PC-3 (cell line): ENCODE data around the gene ZMIZ1. TPM values are rescaled to one million over a fixed set of nuclear protein-coding genes. Genes with fewer than 3 reads are reported as not detected.
A peak's percentile ranks its signal among the peaks of the same experiment; 100 is the strongest.

ENCODE experiments used
- ATAC-seq: fragments of 200-7000 bp; cut with Tn5 transposase; 2 replicates; pipeline ENCODE4 v1.9.1; 2020; ENCODE audit warnings: mild to moderate bottlenecking, moderate library complexity
- BruUV-seq: library from RNA; stranded (reverse); fragments of 400-500 nt; replicated peaks from 2 replicates; lab custom pipeline; 2021; lab: Mats Ljungman, UMichigan
- CTCF ChIA-PET: fragments of 300-600 bp; sonication (Branson Sonifier 250); formaldehyde crosslinking; loops from one replicate; lab custom pipeline; 2022; ENCODE audit warnings: antibody characterized with exemption; lab: Charles Lee
- POLR2A ChIA-PET: fragments of 300-600 bp; sonication (Branson Sonifier 250); formaldehyde crosslinking; loops from one replicate; lab custom pipeline; 2022; ENCODE audit warnings: antibody characterized with exemption; ENCODE audit not compliant: unreplicated experiment; lab: Charles Lee
- DNase-seq: peaks from one replicate; pipeline ENCODE4 v3.0.0-alpha.2; 2015
- H2AFZ ChIP-seq: fragments of 300-600 bp; sonication (generic); 2 replicates; pipeline ENCODE4 v1.6.0; 2016; ENCODE audit warnings: antibody characterized with exemption, low read length
- H3F3A ChIP-seq: fragments of 300-600 bp; sonication (generic); one replicate; pipeline ENCODE4 v1.6.0; 2017; ENCODE audit warnings: antibody characterized with exemption, low read length, control low read depth, mild to moderate bottlenecking; ENCODE audit not compliant: unreplicated experiment
- H3K27ac ChIP-seq: fragments of 300-600 bp; sonication (generic); 2 replicates; pipeline ENCODE4 v1.5.1; 2016; ENCODE audit warnings: mild to moderate bottlenecking, low read length
- H3K27me3 ChIP-seq: fragments of 300-600 bp; sonication (generic); 2 replicates; pipeline ENCODE4 v1.6.1; 2016; ENCODE audit warnings: low read length, mixed read lengths
- H3K36me3 ChIP-seq: fragments of 300-600 bp; sonication (generic); 2 replicates; pipeline ENCODE4 v1.6.1; 2016; ENCODE audit warnings: low read depth, mixed run types, low read length, mixed read lengths
- H3K4me1 ChIP-seq: fragments of 300-600 bp; sonication (generic); 2 replicates; pipeline ENCODE4 v1.5.1; 2016; ENCODE audit warnings: low read length; ENCODE audit not compliant: insufficient read depth
- H3K4me2 ChIP-seq: fragments of 300-600 bp; sonication (generic); 2 replicates; pipeline ENCODE4 v1.6.0; 2016; ENCODE audit warnings: low read length
- H3K4me3 ChIP-seq: fragments of 300-600 bp; sonication (generic); 2 replicates; pipeline ENCODE4 v1.5.1; 2016; ENCODE audit warnings: mild to moderate bottlenecking, low read length, mixed read lengths
- H3K79me2 ChIP-seq: fragments of 300-600 bp; sonication (generic); 2 replicates; pipeline ENCODE4 v1.6.1; 2017; ENCODE audit warnings: low read length, mixed read lengths
- H3K9ac ChIP-seq: fragments of 300-600 bp; sonication (generic); 2 replicates; pipeline ENCODE4 v1.6.0; 2016; ENCODE audit warnings: mild to moderate bottlenecking, low read length
- H3K9me2 ChIP-seq: fragments of 300-600 bp; sonication (generic); replicated peaks from 2 replicates; pipeline ENCODE4 v1.6.1; 2016; ENCODE audit warnings: mixed run types, low read length, mixed read lengths
- H3K9me3 ChIP-seq: fragments of 300-600 bp; sonication (generic); 2 replicates; pipeline ENCODE4 v1.6.1; 2016; ENCODE audit warnings: low read length, mixed read lengths
- H4K20me1 ChIP-seq: fragments of 300-600 bp; sonication (generic); 2 replicates; pipeline ENCODE4 v1.6.1; 2016; ENCODE audit warnings: low read length, mixed read lengths
- CTCF ChIP-seq: fragments of 300-600 bp; sonication (generic); conservative IDR thresholded peaks from 2 replicates; pipeline ENCODE4 v1.5.1; 2017; ENCODE audit warnings: antibody characterized with exemption, low read depth, mild to moderate bottlenecking, low read length
- EZH2 ChIP-seq: fragments of 300-600 bp; sonication (generic); IDR thresholded peaks from one replicate; pipeline ENCODE4 v1.6.1; 2017; ENCODE audit warnings: antibody characterized with exemption, mild to moderate bottlenecking, low read length; ENCODE audit not compliant: unreplicated experiment
- EZH2phosphoT487 ChIP-seq: fragments of 300-600 bp; sonication (generic); IDR thresholded peaks from 2 replicates; pipeline ENCODE4 v1.6.1; 2018; ENCODE audit warnings: mild to moderate bottlenecking, antibody characterized with exemption, low read length, borderline replicate concordance
- intact Hi-C: fragments of 100-400 bp; cut with micrococcal nuclease; formaldehyde crosslinking; loops from 2 replicates; pipeline ENCODE4 v1.9.0; 2023
- total RNA-seq: library from RNA; depleted of rRNA; stranded (reverse); fragments of >200 nt; gene quantifications from 2 replicates; pipeline ENCODE4 v1.2.3, GENCODE V29; 2014

ZMIZ1 gene
- total RNA-seq, 1 experiment from 2014 or later: 55.4 TPM

- Histone ChIP-seq H2AFZ (no peak overlapping the region), H3K9me2 (no peaks in the 10 kb centered on the region), H3K27ac (no peak overlapping the region), H4K20me1 (no peaks in the 10 kb centered on the region), H3K27me3 (no peaks in the 10 kb centered on the region), H3K9me3 (no peaks in the 10 kb centered on the region), H3F3A (peaks cover 11% of the 10 kb centered on the region), H3K79me2 (peaks cover 17% of the 10 kb centered on the region), H3K9ac (no peak overlapping the region), H3K4me2 (no peak overlapping the region), H3K4me3 (no peak overlapping the region), H3K36me3 (peaks cover 31% of the 10 kb centered on the region), H3K4me1 (peaks cover 41% of the 10 kb centered on the region)
- BruUV-seq: no TSS peak
- ATAC-seq: no peak
- ChIA-PET CTCF (interaction anchor here (0.6 to 1.4 kb wide), 3 partner anchors 24 to 70 kb away, joined by 3 to 5 read pairs (median 3); no protein-coding TSS in a partner anchor), POLR2A (no interaction called here)
- intact Hi-C loops: no loop called here
- TF ChIP-seq CTCF (no peak), EZH2phosphoT487 (no peak), EZH2 (no peak)
- no peak for DNase-seq
These were observed 56.3 kb downstream of the ZMIZ1 start for GRCh38 chr10:79125092-79125491.

GRCh38 chr10:79126351-79127080 lies 57.8 kb downstream of the ZMIZ1 start:
- TF ChIP-seq EZH2phosphoT487: no peak
- TF ChIP-seq EZH2: no peak
- TF ChIP-seq CTCF: no peak
- peak; percentile 2; the same call in 1 of the 2 replicates for ATAC-seq
- BruUV-seq: no TSS peak
- peaks cover 41% of the 10 kb centered on the region for H3K4me1 ChIP-seq
- H3K79me2 ChIP-seq: peaks cover 17% of the 10 kb centered on the region
- H3K9ac ChIP-seq: no peak overlapping the region
- peak overlapping the region; percentile 62 for H3K27ac ChIP-seq
- peaks cover 11% of the 10 kb centered on the region for H3F3A ChIP-seq
- peak overlapping the region; percentile 27 for H3K4me2 ChIP-seq
- POLR2A ChIA-PET: interaction anchor here (0.6 kb wide), 1 partner anchor 154 kb away, joined by 5 read pairs; no protein-coding TSS in a partner anchor
- H4K20me1 ChIP-seq: no peaks in the 10 kb centered on the region
- no peak for DNase-seq
- no peaks in the 10 kb centered on the region for H3K9me3 ChIP-seq
- H3K36me3 ChIP-seq: peaks cover 18% of the 10 kb centered on the region
- H3K27me3 ChIP-seq: no peaks in the 10 kb centered on the region
- no peak overlapping the region for H3K4me3 ChIP-seq
- intact Hi-C loops: loop anchor here (1.0 to 2.0 kb wide), 6 partner anchors 24 to 69 kb away; no protein-coding TSS in a partner anchor
- peak overlapping the region; percentile 15; the same call in 1 of the 2 replicates for H2AFZ ChIP-seq
- CTCF ChIA-PET: interaction anchor here (0.5 to 2.9 kb wide), 6 partner anchors 16 to 791 kb away, joined by 3 to 17 read pairs (median 4); no protein-coding TSS in a partner anchor
- H3K9me2 ChIP-seq: no peaks in the 10 kb centered on the region
